Mesodermal cell (in vitro differentiated cells): ENCODE results near the gene DCAF15. TPM values are rescaled to one million over a fixed set of nuclear protein-coding genes. Genes with fewer than 3 reads are reported as not detected.

Experiments
- H3K27ac ChIP-seq: 2 replicates; pipeline ENCODE4 v1.7.0; 2013; ENCODE audit warnings: mild to moderate bottlenecking, low read depth, low read length, moderate library complexity; ENCODE audit not compliant: severe bottlenecking
- H3K36me3 ChIP-seq: 2 replicates; pipeline ENCODE4 v1.7.1; 2013; ENCODE audit warnings: mild to moderate bottlenecking, low read length, moderate library complexity; ENCODE audit not compliant: control insufficient read depth, insufficient read depth
- H3K4me1 ChIP-seq: one replicate; pipeline ENCODE4 v1.7.1; 2013; ENCODE audit warnings: mild to moderate bottlenecking, low read length; ENCODE audit not compliant: insufficient read depth, control insufficient read depth, poor library complexity, severe bottlenecking
- H3K4me3 ChIP-seq: 2 replicates; pipeline ENCODE4 v1.7.0; 2013; ENCODE audit warnings: low read length, control low read depth, mild to moderate bottlenecking; ENCODE audit not compliant: insufficient read depth, poor library complexity, severe bottlenecking; ENCODE audit errors: extremely low read depth
- H3K9me3 ChIP-seq: 2 replicates; pipeline ENCODE4 v1.7.1; 2013; ENCODE audit warnings: mild to moderate bottlenecking, low read length, moderate library complexity; ENCODE audit not compliant: control insufficient read depth
- WGBS, 2 experiments: methylation state at CpG; one replicate each; pipeline ENCODE4 v1.1.5; 2013; ENCODE audit warnings: missing lambda C conversion rate in 2 of 2; ENCODE audit not compliant: insufficient coverage in 2 of 2; 5-methylcytosine and 5-hydroxymethylcytosine counted together
- polyA plus RNA-seq, 2 experiments: library from polyadenylated mRNA; stranded (reverse); fragments of 50-300 nt; gene quantifications; one replicate each; pipeline ENCODE4 v1.2.3, GENCODE V29; 2013

Gene DCAF15
- 49.4 TPM for polyA plus RNA-seq (2013, experiment 1 of 2)
- polyA plus RNA-seq (2013, experiment 2 of 2), result 40.8 TPM

- Histone ChIP-seq H3K4me3 (peak within 1 kb of the TSS; percentile 68), H3K4me1 (peaks cover 4% of the 10 kb centered on the region), H3K27ac (peak within 1 kb of the TSS; percentile 85), H3K9me3 (no peaks in the 10 kb centered on the region), H3K36me3 (peaks cover 38% of the 10 kb centered on the region)
- WGBS, 2 experiments, result 0 to 1% methylated on average over 43 to 48 of the region's 65 CpGs
Measured at GRCh38 chr19:13952154-13952930, at the start of gene DCAF15. Gene DCAF15, plus strand, starts transcription at chr19:13952509. Its CDS starts 4 bp downstream, at chr19:13952513.

GRCh38 chr19:13902993-13903555 lies 49.2 kb upstream of the DCAF15 start:
- peaks cover 2% of the 10 kb centered on the region for H3K4me1 ChIP-seq
- 86 to 87% methylated on average over 3 to 4 of the region's 4 CpGs for WGBS, 2 experiments
- no peaks in the 10 kb centered on the region for H3K9me3 ChIP-seq
- H3K4me3 ChIP-seq, result no peak overlapping the region
- no peaks in the 10 kb centered on the region for H3K36me3 ChIP-seq
- no peak overlapping the region for H3K27ac ChIP-seq

- H3K27ac ChIP-seq, result no peak within 1 kb of the TSS
- H3K36me3 ChIP-seq, result peaks cover 6% of the 10 kb centered on the region
- H3K9me3 ChIP-seq, result no peaks in the 10 kb centered on the region
- 13 to 16% methylated on average over 72 to 78 of the region's 86 CpGs for WGBS, 2 experiments
- H3K4me3 ChIP-seq, result peak within 1 kb of the TSS; percentile 66
- peaks cover 2% of the 10 kb centered on the region for H3K4me1 ChIP-seq
Measured at GRCh38 chr19:13905634-13906520, 46.4 kb upstream of the DCAF15 start, which contains the start of the genes BRME1 and CC2D1A. Gene BRME1, minus strand, starts transcription at chr19:13906117. Its CDS starts 1,225 bp downstream, at chr19:13904892. Gene CC2D1A, plus strand, starts transcription at chr19:13906201. Its CDS starts 241 bp downstream, at chr19:13906442.

GRCh38 chr19:13906521-13906904 lies 45.8 kb upstream of the DCAF15 start:
- H3K27ac ChIP-seq, result no peak overlapping the region
- 36 to 39% methylated on average over 4 to 6 of the region's 13 CpGs for WGBS, 2 experiments
- H3K36me3 ChIP-seq, result peaks cover 6% of the 10 kb centered on the region

GRCh38 chr19:13906910-13907309 lies 45.4 kb upstream of the DCAF15 start:
- Histone ChIP-seq H3K36me3 (peaks cover 6% of the 10 kb centered on the region), H3K4me3 (peak overlapping the region; percentile 66), H3K27ac (no peak overlapping the region), H3K9me3 (no peaks in the 10 kb centered on the region), H3K4me1 (peaks cover 2% of the 10 kb centered on the region)
- 91 to 100% methylated on average over 3 of the region's 5 CpGs for WGBS, 2 experiments

More at GRCh38 chr19:13906521-13906904, 45.8 kb upstream of the DCAF15 start:
- Histone ChIP-seq H3K4me3 (peak overlapping the region; percentile 66), H3K4me1 (peaks cover 2% of the 10 kb centered on the region), H3K9me3 (no peaks in the 10 kb centered on the region)

- Histone ChIP-seq H3K4me3 (no peak overlapping the region), H3K9me3 (no peaks in the 10 kb centered on the region), H3K27ac (no peak overlapping the region), H3K36me3 (peaks cover 16% of the 10 kb centered on the region), H3K4me1 (peaks cover 2% of the 10 kb centered on the region)
- 95% methylated on average over 4 to 8 of the region's 8 CpGs for WGBS, 2 experiments
Measured at GRCh38 chr19:13908674-13909073, 43.6 kb upstream of the DCAF15 start.

GRCh38 chr19:13909430-13909829 lies 42.9 kb upstream of the DCAF15 start:
- Histone ChIP-seq H3K36me3 (peaks cover 16% of the 10 kb centered on the region), H3K4me1 (peaks cover 2% of the 10 kb centered on the region), H3K4me3 (no peak overlapping the region), H3K27ac (no peak overlapping the region), H3K9me3 (no peaks in the 10 kb centered on the region)
- 94% methylated on average over 2 of the region's 2 CpGs for WGBS, 2 experiments

GRCh38 chr19:13913352-13913751 lies 39.0 kb upstream of the DCAF15 start:
- no peak overlapping the region for H3K4me3 ChIP-seq
- H3K36me3 ChIP-seq, result peaks cover 37% of the 10 kb centered on the region
- no peak overlapping the region for H3K27ac ChIP-seq
- no peaks in the 10 kb centered on the region for H3K4me1 ChIP-seq
- H3K9me3 ChIP-seq, result no peaks in the 10 kb centered on the region
- WGBS, 2 experiments, result 95 to 97% methylated on average over 3 to 14 of the region's 17 CpGs

- H3K27ac ChIP-seq, result no peak overlapping the region
- no peak overlapping the region for H3K4me3 ChIP-seq
- H3K4me1 ChIP-seq, result no peaks in the 10 kb centered on the region
- peaks cover 45% of the 10 kb centered on the region for H3K36me3 ChIP-seq
- WGBS, 2 experiments, result 90 to 100% methylated on average over 1 to 2 of the region's 3 CpGs
- H3K9me3 ChIP-seq, result no peaks in the 10 kb centered on the region
Measured at GRCh38 chr19:13914777-13915176, 37.5 kb upstream of the DCAF15 start.

GRCh38 chr19:13917888-13918406 lies 34.4 kb upstream of the DCAF15 start:
- Histone ChIP-seq H3K36me3 (peaks cover 64% of the 10 kb centered on the region), H3K4me3 (no peak overlapping the region), H3K4me1 (no peaks in the 10 kb centered on the region), H3K9me3 (peaks cover 3% of the 10 kb centered on the region), H3K27ac (no peak overlapping the region)
- WGBS, 2 experiments, result 95% methylated on average over 11 to 13 of the region's 14 CpGs
